ENCODE measurements around the gene SNAI3.
A peak's percentile ranks its signal among the peaks of the same experiment; 100 is the strongest.

Gene SNAI3

GRCh38 chr16:88705076-88705684, 18.9 kb upstream of the SNAI3 start:
- H3K4me3 ChIP-seq (ENCODE audit: low read depth, low read length), result peak overlapping the region; percentile 96
- peak; percentile 47 for DNase-seq (ENCODE audit: low read depth)
- no peak for TF ChIP-seq CTCF (conservative IDR thresholded peaks at IDR 0.05; ENCODE audit: low read depth, low read length)

GRCh38 chr16:88703486-88704309, 17.4 kb upstream of the SNAI3 start:
- no peak for DNase-seq (ENCODE audit: low read depth)
- H3K4me3 ChIP-seq (ENCODE audit: low read depth, low read length), result peak overlapping the region; percentile 1
- no peak for TF ChIP-seq CTCF (conservative IDR thresholded peaks at IDR 0.05; ENCODE audit: low read depth, low read length)

- H3K4me3 ChIP-seq (ENCODE audit: low read depth, low read length), result no peak overlapping the region
- no peak for TF ChIP-seq CTCF (conservative IDR thresholded peaks at IDR 0.05; ENCODE audit: low read depth, low read length)
- DNase-seq (ENCODE audit: low read depth), result no peak
Measured at GRCh38 chr16:88702371-88703210, 16.3 kb upstream of the SNAI3 start.

GRCh38 chr16:88701581-88702370, 15.5 kb upstream of the SNAI3 start:
- no peak for DNase-seq (ENCODE audit: low read depth)
- TF ChIP-seq CTCF (conservative IDR thresholded peaks at IDR 0.05; ENCODE audit: low read depth, low read length), result no peak
- H3K4me3 ChIP-seq (ENCODE audit: low read depth, low read length), result no peak overlapping the region

GRCh38 chr16:88700636-88701482, 14.6 kb upstream of the SNAI3 start:
- H3K4me3 ChIP-seq (ENCODE audit: low read depth, low read length), result peak overlapping the region; percentile 11
- TF ChIP-seq CTCF (conservative IDR thresholded peaks at IDR 0.05; ENCODE audit: low read depth, low read length), result no peak
- peak; percentile 93 for DNase-seq (ENCODE audit: low read depth)

GRCh38 chr16:88700322-88700635, 14.0 kb upstream of the SNAI3 start:
- no peak overlapping the region for H3K4me3 ChIP-seq (ENCODE audit: low read depth, low read length)
- DNase-seq (ENCODE audit: low read depth), result no peak
- TF ChIP-seq CTCF (conservative IDR thresholded peaks at IDR 0.05; ENCODE audit: low read depth, low read length), result no peak
